Uterus (tissue), 4 donors: ENCODE measurements around the gene VSIG1. TPM values are rescaled to one million over a fixed set of nuclear protein-coding genes. Genes with fewer than 3 reads are reported as not detected.

Source experiments
- DNase-seq, 2 donors: peaks; one replicate each; pipeline ENCODE4 v3.0.0-alpha.2; 2019 to 2020
- H3K27ac ChIP-seq, 2 donors: fragments of 200-600 bp; sonication (generic); 1 replicate in 1 of 2; 2 replicates in 1 of 2; pipeline ENCODE4 v1.5.1; 2016 to 2018
- H3K27me3 ChIP-seq, 2 donors: fragments of 200-600 bp; sonication (generic); one replicate each; pipeline ENCODE4 v1.5.1; 2018 to 2019; ENCODE audit warnings: control low read depth in 1 of 2
- H3K36me3 ChIP-seq, 2 donors: fragments of 200-600 bp; sonication (generic); one replicate each; pipeline ENCODE4 v1.5.1; 2019; ENCODE audit warnings: control low read depth in 1 of 2
- H3K4me1 ChIP-seq, 2 donors: fragments of 200-600 bp; sonication (generic); one replicate each; pipeline ENCODE4 v1.5.1; 2018 to 2019; ENCODE audit warnings: control low read depth in 1 of 2
- H3K4me3 ChIP-seq, 2 donors: fragments of 200-600 bp; sonication (generic); 1 replicate in 1 of 2; 2 replicates in 1 of 2; pipeline ENCODE4 v1.5.1; 2018 to 2019; ENCODE audit warnings: mild to moderate bottlenecking in 1 of 2
- H3K9me3 ChIP-seq, 2 donors: fragments of 200-600 bp; sonication (generic); one replicate each; pipeline ENCODE4 v1.5.1; 2019; ENCODE audit warnings: control low read depth in 1 of 2
- CTCF ChIP-seq, 4 experiments: fragments of 200-600 bp in 2 of 4; fragments of 450-650 bp in 2 of 4; sonication (generic) in 2 of 4; IDR thresholded peaks; one replicate each; pipeline ENCODE4 v1.5.1; 2016 to 2019; ENCODE audit warnings: antibody characterized with exemption in 4 of 4, mild to moderate bottlenecking in 2 of 4, moderate library complexity in 1 of 4
- POLR2A ChIP-seq, 2 donors: fragments of 450-650 bp; IDR thresholded peaks; one replicate each; pipeline ENCODE4 v1.6.1; 2016; ENCODE audit warnings: antibody characterized with exemption in 2 of 2, mild to moderate bottlenecking in 1 of 2, moderate library complexity in 1 of 2
- intact Hi-C: fragments of 100-400 bp; cut with DNase I; formaldehyde crosslinking; loops from one replicate; pipeline ENCODE4 v1.15.1; 2023; ENCODE audit warnings: low total_unique reads
- total RNA-seq, 4 donors: library from RNA; depleted of rRNA in 3 of 4; stranded (reverse); fragments of >200 nt in 3 of 4; gene quantifications; one replicate each; pipeline versions ENCODE4 v1.1.0 to v1.2.4, GENCODE V29; 2014 to 2023
- donor health status: DM: yes; HTN: yes; CAD: no.

VSIG1 gene
- total RNA-seq, 4 donors from 2014 or later, result 0.37 to 0.48 TPM; not detected in 2

DNA sequence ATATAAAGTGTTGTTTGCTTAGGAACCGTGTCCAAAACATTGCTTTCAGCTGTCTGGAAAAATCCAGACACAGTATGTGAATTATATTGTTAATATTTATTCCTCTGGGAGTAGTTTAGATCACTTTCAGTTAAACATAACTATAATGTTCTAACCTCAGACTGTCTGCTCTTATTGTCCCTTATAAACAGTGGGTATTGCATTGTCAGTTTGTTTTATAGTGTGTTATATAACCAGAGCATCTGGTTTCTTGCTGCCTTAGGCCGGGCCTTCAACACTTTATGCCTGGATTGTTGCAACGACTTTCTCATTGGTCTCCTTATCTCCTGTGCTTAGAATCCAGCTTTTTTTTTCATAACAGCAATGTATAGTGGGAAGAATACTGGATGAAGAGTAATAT, 73.1 kb downstream of the VSIG1 start:
- intact Hi-C loops, result no loop called here
- H3K4me1 ChIP-seq, result no peaks in the 10 kb centered on the region
- no peaks in the 10 kb centered on the region for H3K27me3 ChIP-seq
- no peak overlapping the region for H3K27ac ChIP-seq
- TF ChIP-seq CTCF (IDR thresholded peaks at IDR 0.05), result no peak
- no peak for TF ChIP-seq POLR2A (IDR thresholded peaks at IDR 0.05)
- no peaks in the 10 kb centered on the region for H3K36me3 ChIP-seq
- H3K4me3 ChIP-seq, result no peak overlapping the region
- H3K9me3 ChIP-seq, result no peaks in the 10 kb centered on the region
- no peak for DNase-seq

- no peaks in the 10 kb centered on the region for H3K27me3 ChIP-seq
- no peaks in the 10 kb centered on the region for H3K9me3 ChIP-seq
- no peaks in the 10 kb centered on the region for H3K4me1 ChIP-seq
- intact Hi-C loops, result no loop called here
- no peaks in the 10 kb centered on the region for H3K36me3 ChIP-seq
- no peak overlapping the region for H3K4me3 ChIP-seq
- no peak for DNase-seq
- H3K27ac ChIP-seq, result no peak overlapping the region
- no peak for TF ChIP-seq CTCF (IDR thresholded peaks at IDR 0.05)
- no peak for TF ChIP-seq POLR2A (IDR thresholded peaks at IDR 0.05)
Observed at GRCh38 chrX:108121291-108121690, 76.4 kb downstream of the VSIG1 start.

DNA sequence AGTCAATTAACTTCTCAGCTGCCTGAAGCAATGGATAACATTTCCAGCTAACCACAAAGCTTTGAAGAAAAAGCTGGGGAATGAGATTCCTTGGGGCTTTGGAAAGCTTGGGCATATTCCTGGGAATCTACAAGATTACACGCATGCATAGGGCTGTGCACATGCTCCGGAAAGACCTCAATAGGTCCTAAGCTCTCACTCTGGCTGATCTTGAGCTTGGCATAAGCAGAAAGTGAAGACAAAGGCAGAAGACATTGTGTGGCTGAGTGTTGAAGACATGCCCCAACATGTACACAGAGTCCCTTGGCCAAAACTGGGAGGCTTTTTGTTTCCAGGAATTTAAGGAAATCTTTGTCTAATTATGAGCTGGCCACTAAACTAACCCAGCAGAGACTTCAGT, 77.9 kb downstream of the VSIG1 start:
- no peak overlapping the region for H3K27ac ChIP-seq
- DNase-seq, result no peak
- H3K4me1 ChIP-seq, result no peaks in the 10 kb centered on the region
- no peak overlapping the region for H3K4me3 ChIP-seq
- no peaks in the 10 kb centered on the region for H3K9me3 ChIP-seq
- H3K36me3 ChIP-seq, result no peaks in the 10 kb centered on the region
- TF ChIP-seq POLR2A (IDR thresholded peaks at IDR 0.05) (no peak), CTCF (IDR thresholded peaks at IDR 0.05) (no peak)
- H3K27me3 ChIP-seq, result no peaks in the 10 kb centered on the region
- intact Hi-C loops, result no loop called here

- H3K4me1 ChIP-seq, result no peaks in the 10 kb centered on the region
- TF ChIP-seq POLR2A (IDR thresholded peaks at IDR 0.05), result no peak
- TF ChIP-seq CTCF (IDR thresholded peaks at IDR 0.05), result no peak
- intact Hi-C loops, result no loop called here
Observed at GRCh38 chrX:108123591-108124366, 78.9 kb downstream of the VSIG1 start.

DNA sequence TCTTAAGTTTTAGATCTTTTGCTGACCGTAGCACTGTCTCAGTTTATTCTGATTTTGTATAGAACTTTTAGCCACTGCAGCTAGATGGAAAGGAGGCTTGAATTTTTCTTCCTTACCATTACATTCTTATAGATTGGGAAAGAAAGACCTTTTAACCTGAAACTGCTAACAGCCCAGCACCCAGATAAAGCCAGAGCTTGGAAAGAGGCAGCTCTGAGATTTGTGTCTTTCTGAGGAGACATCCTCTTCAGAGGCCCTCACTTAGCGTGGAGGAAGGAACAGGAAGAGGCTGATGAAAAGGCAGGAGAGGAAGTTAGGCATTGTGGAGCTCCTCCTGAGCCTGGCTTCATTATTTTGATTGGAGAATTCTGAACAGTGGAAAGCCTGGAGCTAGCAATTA, 81.8 kb downstream of the VSIG1 start:
- TF ChIP-seq POLR2A (IDR thresholded peaks at IDR 0.05) (no peak), CTCF (IDR thresholded peaks at IDR 0.05) (no peak)

More at GRCh38 chrX:108123591-108124366, 78.9 kb downstream of the VSIG1 start:
- Histone ChIP-seq H3K9me3 (no peaks in the 10 kb centered on the region), H3K27ac (no peak overlapping the region), H3K4me3 (no peak overlapping the region), H3K27me3 (no peaks in the 10 kb centered on the region), H3K36me3 (no peaks in the 10 kb centered on the region)
- no peak for DNase-seq

More for the DNA sequence above, 81.8 kb downstream of the VSIG1 start:
- no peaks in the 10 kb centered on the region for H3K9me3 ChIP-seq
- no peak for DNase-seq
- H3K4me3 ChIP-seq, result no peak overlapping the region
- H3K36me3 ChIP-seq, result no peaks in the 10 kb centered on the region
- intact Hi-C loops, result no loop called here
- H3K4me1 ChIP-seq, result no peaks in the 10 kb centered on the region
- H3K27me3 ChIP-seq, result no peaks in the 10 kb centered on the region
- H3K27ac ChIP-seq, result no peak overlapping the region
